Esophagus muscularis mucosa (tissue), 4 donors: ENCODE data around the gene FAM171A1. TPM values are rescaled to one million over a fixed set of nuclear protein-coding genes. Genes with fewer than 3 reads are reported as not detected.

Experiments
- DNase-seq: peaks from one replicate; pipeline ENCODE4 v3.0.0-alpha.2; 2017; ENCODE audit errors: extremely low spot score
- H3K27ac ChIP-seq, 4 donors: fragments of 200-600 bp; sonication (generic); replicated peaks in 1 of 4; 1 replicate in 3 of 4; 2 replicates in 1 of 4; pipeline ENCODE4 v1.5.1; 2016 to 2019; ENCODE audit warnings: mild to moderate bottlenecking in 1 of 4
- H3K27me3 ChIP-seq, 4 donors: fragments of 200-600 bp; sonication (generic); one replicate each; pipeline versions ENCODE4 v1.5.1 to v1.6.0; 2016 to 2019
- H3K36me3 ChIP-seq, 4 donors: fragments of 200-600 bp; sonication (generic); one replicate each; pipeline ENCODE4 v1.5.1; 2016 to 2019
- H3K4me1 ChIP-seq, 4 donors: fragments of 200-600 bp; sonication (generic); one replicate each; pipeline ENCODE4 v1.5.1; 2016 to 2019
- H3K4me3 ChIP-seq, 4 donors: fragments of 200-600 bp; sonication (generic); 1 replicate in 2 of 4; 2 replicates in 2 of 4; pipeline ENCODE4 v1.5.1; 2016 to 2019; ENCODE audit warnings: mild to moderate bottlenecking in 4 of 4, moderate library complexity in 1 of 4
- H3K9me3 ChIP-seq, 4 donors: fragments of 200-600 bp; sonication (generic); 1 replicate in 3 of 4; 2 replicates in 1 of 4; pipeline ENCODE4 v1.5.1; 2016 to 2019
- CTCF ChIP-seq, 3 experiments: fragments of 200-600 bp in 2 of 3; fragments of 450-650 bp in 1 of 3; sonication (generic) in 2 of 3; IDR thresholded peaks; one replicate each; pipeline ENCODE4 v1.5.1; 2017 to 2019; ENCODE audit warnings: antibody characterized with exemption in 3 of 3, mild to moderate bottlenecking in 2 of 3, moderate library complexity in 1 of 3
- EP300 ChIP-seq: sonication (generic); formaldehyde crosslinking; IDR thresholded peaks from one replicate; pipeline ENCODE4 v1.6.1; 2017; ENCODE audit warnings: antibody characterized with exemption
- POLR2A ChIP-seq: fragments of 450-650 bp; IDR thresholded peaks from one replicate; pipeline ENCODE4 v1.6.1; 2017; ENCODE audit warnings: antibody characterized with exemption, moderate library complexity, mild to moderate bottlenecking, low read depth
- POLR2AphosphoS5 ChIP-seq, 2 donors: sonication (generic); formaldehyde crosslinking; IDR thresholded peaks; one replicate each; pipeline ENCODE4 v1.6.1; 2017; ENCODE audit warnings: antibody characterized with exemption in 2 of 2
- WGBS: methylation state at CpG from one replicate; pipeline ENCODE4 v1.1.5; 2018; 5-methylcytosine and 5-hydroxymethylcytosine counted together
- intact Hi-C: fragments of 100-400 bp; cut with DNase I; formaldehyde crosslinking; loops from one replicate; pipeline ENCODE4 v1.15.1; 2023
- total RNA-seq, 4 donors: library from RNA; depleted of rRNA; stranded (reverse); fragments of >200 nt; gene quantifications; one replicate each; pipeline versions ENCODE4 v1.1.0 to v1.2.1, GENCODE V29; 2016

Gene FAM171A1
- total RNA-seq, 4 donors from 2014 or later: 7.1 to 15.0 (median 12.6) TPM

GRCh38 chr10:15315286-15315685 lies 55.8 kb downstream of the FAM171A1 start:
- Histone ChIP-seq H3K9me3 (no peaks in the 10 kb centered on the region), H3K36me3 (no peaks in the 10 kb centered on the region), H3K27me3 (no peaks in the 10 kb centered on the region), H3K4me3 (no peak overlapping the region), H3K27ac (no peak overlapping the region), H3K4me1 (peaks cover 13 to 34% (median 21%) of the 10 kb centered on the region in 4 donors)
- no peak for TF ChIP-seq POLR2A
- no peak for TF ChIP-seq POLR2AphosphoS5 (IDR thresholded peaks at IDR 0.05)
- no peak for TF ChIP-seq CTCF (IDR thresholded peaks at IDR 0.05)
- TF ChIP-seq EP300: no peak
- no peak for DNase-seq
- intact Hi-C loops: no loop called here
- WGBS: 93% methylated on average over 8 of the region's 8 CpGs

GRCh38 chr10:15314482-15315045 lies 56.5 kb downstream of the FAM171A1 start:
- Histone ChIP-seq H3K9me3 (no peaks in the 10 kb centered on the region), H3K27ac (no peak overlapping the region)
- intact Hi-C loops: no loop called here

GRCh38 chr10:15313843-15314242 lies 57.2 kb downstream of the FAM171A1 start:
- peak overlapping the region in 2 of 4 donors; percentile 17 to 22 for H3K27ac ChIP-seq
- TF ChIP-seq POLR2AphosphoS5 (IDR thresholded peaks at IDR 0.05) (no peak), CTCF (IDR thresholded peaks at IDR 0.05) (no peak), POLR2A (no peak), EP300 (no peak)
- 61% methylated on average over 13 of the region's 13 CpGs for WGBS
- H3K27me3 ChIP-seq: no peaks in the 10 kb centered on the region
- peaks cover 13 to 34% (median 21%) of the 10 kb centered on the region in 4 donors for H3K4me1 ChIP-seq
- peak overlapping the region in 2 of 4 donors; percentile 3 to 6 for H3K4me3 ChIP-seq
- intact Hi-C loops: no loop called here
- H3K36me3 ChIP-seq: no peaks in the 10 kb centered on the region
- no peak for DNase-seq
- H3K9me3 ChIP-seq: no peaks in the 10 kb centered on the region

More at GRCh38 chr10:15314482-15315045, 56.5 kb downstream of the FAM171A1 start:
- Histone ChIP-seq H3K4me3 (no peak overlapping the region), H3K36me3 (no peaks in the 10 kb centered on the region), H3K27me3 (no peaks in the 10 kb centered on the region), H3K4me1 (peaks cover 13 to 34% (median 21%) of the 10 kb centered on the region in 4 donors)
- no peak for DNase-seq
- WGBS: 96% methylated on average over 17 of the region's 17 CpGs
- TF ChIP-seq EP300 (no peak), POLR2A (no peak)

GRCh38 chr10:15313047-15313446 lies 58.0 kb downstream of the FAM171A1 start:
- TF ChIP-seq POLR2AphosphoS5 (IDR thresholded peaks at IDR 0.05) (no peak), POLR2A (no peak), EP300 (no peak), CTCF (IDR thresholded peaks at IDR 0.05) (no peak)
- no peaks in the 10 kb centered on the region for H3K27me3 ChIP-seq
- DNase-seq: no peak
- H3K27ac ChIP-seq: peak overlapping the region in 1 of 4 donors; percentile 22
- H3K4me1 ChIP-seq: peaks cover 13 to 34% (median 21%) of the 10 kb centered on the region in 4 donors
- H3K9me3 ChIP-seq: no peaks in the 10 kb centered on the region
- intact Hi-C loops: no loop called here
- H3K36me3 ChIP-seq: no peaks in the 10 kb centered on the region
- H3K4me3 ChIP-seq: peak overlapping the region in 1 of 4 donors; percentile 6
- WGBS: 60% methylated on average over 4 of the region's 4 CpGs

- Histone ChIP-seq H3K36me3 (no peaks in the 10 kb centered on the region), H3K9me3 (no peaks in the 10 kb centered on the region), H3K27ac (no peak overlapping the region), H3K4me1 (peaks cover 13 to 34% (median 21%) of the 10 kb centered on the region in 4 donors), H3K4me3 (no peak overlapping the region), H3K27me3 (no peaks in the 10 kb centered on the region)
- DNase-seq: no peak
- TF ChIP-seq CTCF (IDR thresholded peaks at IDR 0.05) (no peak), POLR2AphosphoS5 (IDR thresholded peaks at IDR 0.05) (no peak), EP300 (no peak), POLR2A (no peak)
- WGBS: 90% methylated on average over 12 of the region's 12 CpGs
- intact Hi-C loops: no loop called here
Observed at GRCh38 chr10:15311569-15312280, 59.4 kb downstream of the FAM171A1 start.
